SU-DHL-6 (cell line): ENCODE measurements around the gene NDUFA8.

ENCODE experiments used
- H2AFZ ChIP-seq: fragments of 200-600 bp; sonication (generic); 2 replicates; pipeline ENCODE4 v1.6.1; 2014; ENCODE audit warnings: low read depth, mild to moderate bottlenecking, moderate library complexity, mixed read lengths, antibody characterized with exemption, low read length; ENCODE audit not compliant: severe bottlenecking
- H3F3A ChIP-seq: fragments of 200-600 bp; shearing (Covaris generic); 2 replicates; pipeline ENCODE4 v1.6.0; 2016; ENCODE audit warnings: antibody characterized with exemption, mild to moderate bottlenecking; ENCODE audit not compliant: insufficient read depth
- H3K27ac ChIP-seq: fragments of 200-600 bp; sonication (generic); 2 replicates; pipeline ENCODE4 v1.5.1; 2016; ENCODE audit warnings: low read depth, mild to moderate bottlenecking, low read length, moderate library complexity, mixed read lengths
- H3K27me3 ChIP-seq: fragments of 200-600 bp; sonication (generic), shearing (Covaris generic); 2 replicates; pipeline ENCODE4 v1.6.0; 2014; ENCODE audit warnings: mild to moderate bottlenecking, low read length
- H3K36me3 ChIP-seq: fragments of 200-600 bp; sonication (generic); 2 replicates; pipeline ENCODE4 v1.6.1; 2014; ENCODE audit warnings: mild to moderate bottlenecking, low read length, mixed read lengths
- H3K4me2 ChIP-seq: fragments of 300-600, 200-600 bp; shearing (Covaris generic), sonication (generic); 2 replicates; pipeline ENCODE4 v1.6.0; 2014; ENCODE audit warnings: low read length, low read depth, mild to moderate bottlenecking; ENCODE audit not compliant: poor library complexity, severe bottlenecking
- H3K4me3 ChIP-seq: fragments of 200-600 bp; sonication (generic); 2 replicates; pipeline ENCODE4 v1.5.1; 2014; ENCODE audit warnings: antibody characterized with exemption, low read length, mild to moderate bottlenecking, mixed read lengths; ENCODE audit not compliant: insufficient read depth, poor library complexity, severe bottlenecking
- H3K79me2 ChIP-seq: fragments of 200-600 bp; sonication (generic); 2 replicates; pipeline ENCODE4 v1.6.1; 2014; ENCODE audit warnings: mild to moderate bottlenecking, low read length, moderate library complexity; ENCODE audit not compliant: insufficient read depth
- H3K9ac ChIP-seq: fragments of 200-600 bp; sonication (generic); 2 replicates; pipeline ENCODE4 v1.7.0; 2014; ENCODE audit warnings: mild to moderate bottlenecking, low read length
- H3K9me2 ChIP-seq: fragments of 200-600 bp; sonication (generic); replicated peaks from 2 replicates; pipeline ENCODE4 v1.6.1; 2014; ENCODE audit warnings: low read length; ENCODE audit not compliant: insufficient read depth
- H3K9me3 ChIP-seq: fragments of 200-600 bp; sonication (generic); 2 replicates; pipeline ENCODE4 v1.6.1; 2014; ENCODE audit warnings: low read length, mixed read lengths; ENCODE audit not compliant: insufficient read depth
- H4K20me1 ChIP-seq: fragments of 200-600 bp; sonication (generic); 2 replicates; pipeline ENCODE4 v1.6.1; 2014; ENCODE audit warnings: low read depth, mild to moderate bottlenecking, antibody characterized with exemption, low read length, moderate library complexity, mixed read lengths
- CTCF ChIP-seq: fragments of 200-600 bp; sonication (generic); IDR thresholded peaks from one replicate; pipeline ENCODE4 v1.5.1; 2017; ENCODE audit warnings: antibody characterized with exemption, mild to moderate bottlenecking, low read length, moderate library complexity; ENCODE audit not compliant: insufficient read depth, poor library complexity, severe bottlenecking
- EZH2phosphoT487 ChIP-seq: fragments of 200-600 bp; sonication (generic), shearing (Covaris generic); conservative IDR thresholded peaks from 2 replicates; pipeline ENCODE4 v1.6.1; 2018; ENCODE audit warnings: mild to moderate bottlenecking, antibody characterized with exemption, low read length, moderate library complexity, mixed read lengths

Gene NDUFA8

GRCh38 chr9:122140368-122141193, 19.0 kb downstream of the NDUFA8 start:
- Histone ChIP-seq H2AFZ (no peak overlapping the region), H4K20me1 (no peaks in the 10 kb centered on the region), H3K4me2 (no peak overlapping the region), H3K27ac (no peak overlapping the region), H3K9me3 (no peaks in the 10 kb centered on the region), H3K4me3 (no peak overlapping the region), H3K27me3 (no peaks in the 10 kb centered on the region), H3K9me2 (no peaks in the 10 kb centered on the region), H3F3A (no peaks in the 10 kb centered on the region), H3K79me2 (no peaks in the 10 kb centered on the region), H3K9ac (no peak overlapping the region), H3K36me3 (no peaks in the 10 kb centered on the region)
- TF ChIP-seq EZH2phosphoT487 (no peak), CTCF (no peak)

GRCh38 chr9:122138560-122139268, 20.9 kb downstream of the NDUFA8 start:
- no peak overlapping the region for H3K27ac ChIP-seq
- no peaks in the 10 kb centered on the region for H3F3A ChIP-seq
- H3K4me2 ChIP-seq, result no peak overlapping the region
- no peaks in the 10 kb centered on the region for H3K36me3 ChIP-seq
- no peaks in the 10 kb centered on the region for H3K79me2 ChIP-seq
- no peaks in the 10 kb centered on the region for H3K9me2 ChIP-seq
- no peaks in the 10 kb centered on the region for H3K9me3 ChIP-seq
- H3K27me3 ChIP-seq, result no peaks in the 10 kb centered on the region
- no peak overlapping the region for H2AFZ ChIP-seq
- TF ChIP-seq CTCF (no peak), EZH2phosphoT487 (no peak)
- no peak overlapping the region for H3K9ac ChIP-seq
- H4K20me1 ChIP-seq, result no peaks in the 10 kb centered on the region
- H3K4me3 ChIP-seq, result no peak overlapping the region

GRCh38 chr9:122135529-122135859, 24.1 kb downstream of the NDUFA8 start:
- no peaks in the 10 kb centered on the region for H3K36me3 ChIP-seq
- TF ChIP-seq CTCF, result no peak
- TF ChIP-seq EZH2phosphoT487, result no peak
- H2AFZ ChIP-seq, result no peak overlapping the region
- H3K9ac ChIP-seq, result no peak overlapping the region
- no peak overlapping the region for H3K27ac ChIP-seq
- H3K4me2 ChIP-seq, result no peak overlapping the region
- no peaks in the 10 kb centered on the region for H3F3A ChIP-seq
- H4K20me1 ChIP-seq, result no peaks in the 10 kb centered on the region
- no peaks in the 10 kb centered on the region for H3K9me2 ChIP-seq
- no peaks in the 10 kb centered on the region for H3K9me3 ChIP-seq
- no peaks in the 10 kb centered on the region for H3K27me3 ChIP-seq
- no peak overlapping the region for H3K4me3 ChIP-seq
- H3K79me2 ChIP-seq, result no peaks in the 10 kb centered on the region
